EH (cell line): ENCODE measurements around the gene SORCS2.
A peak's percentile ranks its signal among the peaks of the same experiment; 100 is the strongest.

Source experiments
- DNase-seq: peaks from one replicate; pipeline ENCODE4 v3.0.0-alpha.2; 2015; ENCODE audit warnings: low read depth

SORCS2 gene

DNA sequence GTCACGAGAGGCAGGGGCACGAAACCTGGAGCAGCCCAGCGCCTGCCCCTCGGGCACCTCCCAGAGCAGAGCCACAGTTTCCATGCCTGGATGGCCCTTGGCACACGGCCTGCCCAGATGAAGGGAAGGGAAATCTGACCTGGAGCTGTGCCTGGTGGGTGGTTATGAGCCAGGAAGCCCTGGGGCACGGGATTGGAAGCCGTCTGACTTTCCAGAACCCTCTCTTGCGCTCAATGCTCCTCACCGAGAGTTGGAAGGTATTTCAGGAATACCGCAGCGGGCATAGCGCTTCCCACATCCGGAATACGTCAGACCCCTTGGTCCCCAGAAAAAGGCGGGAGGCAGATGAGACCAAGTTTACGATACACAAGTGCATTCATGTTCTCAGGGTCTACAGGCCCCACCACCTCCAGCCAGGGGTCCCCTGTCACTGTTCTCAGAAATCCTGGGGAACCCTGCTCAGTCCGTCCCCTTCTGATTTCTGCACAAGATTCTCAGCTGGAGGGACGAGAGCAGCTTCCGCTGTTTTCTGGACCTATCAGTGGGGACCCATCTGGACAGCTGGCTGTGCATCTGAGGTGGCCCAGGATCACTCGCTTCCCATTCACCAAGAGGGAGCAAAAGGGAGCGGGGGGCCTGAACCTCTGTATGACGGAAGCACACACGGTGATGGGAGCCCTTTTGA lies 574.5 kb downstream of the SORCS2 start:
- no peak for DNase-seq

DNA sequence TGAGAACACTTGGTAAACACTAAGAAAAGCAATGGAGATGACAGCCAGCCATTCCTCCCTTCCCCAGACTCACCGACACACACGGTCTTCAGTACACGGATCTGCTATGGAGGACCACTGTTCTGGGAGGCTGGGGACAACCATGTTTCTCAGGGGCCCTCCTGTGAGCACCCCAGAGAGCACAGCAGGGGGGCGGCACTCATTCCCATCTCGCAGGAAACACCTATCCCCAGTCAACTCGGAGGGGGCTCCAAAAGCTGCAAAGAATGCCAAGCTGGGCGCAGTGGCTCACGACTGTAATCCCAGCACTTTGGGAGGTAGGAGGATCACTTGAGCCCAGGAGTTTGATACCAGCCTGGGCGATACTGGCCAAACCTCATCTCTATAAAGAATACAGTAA lies 575.2 kb downstream of the SORCS2 start:
- DNase-seq = no peak

DNA sequence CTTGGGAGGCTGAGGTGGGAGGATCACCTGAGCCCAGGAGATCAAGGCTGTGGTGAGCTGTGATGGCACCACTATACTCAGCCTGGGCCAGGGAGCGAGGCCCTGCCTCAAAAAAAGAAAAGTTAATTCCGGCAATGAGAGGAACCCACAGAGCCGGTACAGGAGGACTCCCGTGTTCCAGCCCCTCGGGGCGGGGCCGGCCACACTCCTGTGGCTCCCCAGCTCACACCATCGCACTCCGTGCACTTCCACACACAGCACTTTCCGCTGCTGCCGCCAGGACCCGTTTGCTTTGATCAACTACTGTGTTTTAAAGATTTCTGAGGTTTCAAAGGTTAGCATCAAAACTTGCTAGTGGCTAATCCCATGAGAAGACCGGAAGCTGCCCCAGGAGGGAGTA lies 575.6 kb downstream of the SORCS2 start:
- no peak for DNase-seq

DNA sequence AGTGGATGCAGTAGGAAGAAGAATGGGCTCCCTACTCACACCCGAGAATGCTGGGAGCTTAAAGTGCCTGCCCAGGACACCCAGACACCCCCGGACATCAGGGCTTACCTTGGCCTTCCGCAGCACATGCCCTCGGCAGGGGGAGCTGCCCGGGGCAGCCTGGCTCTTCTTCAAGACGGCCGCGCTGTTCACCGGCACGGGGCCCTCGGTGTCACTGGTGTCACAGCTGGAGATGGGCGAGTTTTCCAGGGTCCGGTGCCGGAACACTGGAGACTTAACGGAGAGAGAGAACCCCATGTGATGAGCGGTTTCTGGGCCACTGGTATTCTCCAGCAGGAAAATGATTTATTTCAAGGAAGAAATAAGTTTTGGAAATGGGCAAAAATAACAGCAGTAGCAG lies 576.4 kb downstream of the SORCS2 start:
- DNase-seq = no peak

DNA sequence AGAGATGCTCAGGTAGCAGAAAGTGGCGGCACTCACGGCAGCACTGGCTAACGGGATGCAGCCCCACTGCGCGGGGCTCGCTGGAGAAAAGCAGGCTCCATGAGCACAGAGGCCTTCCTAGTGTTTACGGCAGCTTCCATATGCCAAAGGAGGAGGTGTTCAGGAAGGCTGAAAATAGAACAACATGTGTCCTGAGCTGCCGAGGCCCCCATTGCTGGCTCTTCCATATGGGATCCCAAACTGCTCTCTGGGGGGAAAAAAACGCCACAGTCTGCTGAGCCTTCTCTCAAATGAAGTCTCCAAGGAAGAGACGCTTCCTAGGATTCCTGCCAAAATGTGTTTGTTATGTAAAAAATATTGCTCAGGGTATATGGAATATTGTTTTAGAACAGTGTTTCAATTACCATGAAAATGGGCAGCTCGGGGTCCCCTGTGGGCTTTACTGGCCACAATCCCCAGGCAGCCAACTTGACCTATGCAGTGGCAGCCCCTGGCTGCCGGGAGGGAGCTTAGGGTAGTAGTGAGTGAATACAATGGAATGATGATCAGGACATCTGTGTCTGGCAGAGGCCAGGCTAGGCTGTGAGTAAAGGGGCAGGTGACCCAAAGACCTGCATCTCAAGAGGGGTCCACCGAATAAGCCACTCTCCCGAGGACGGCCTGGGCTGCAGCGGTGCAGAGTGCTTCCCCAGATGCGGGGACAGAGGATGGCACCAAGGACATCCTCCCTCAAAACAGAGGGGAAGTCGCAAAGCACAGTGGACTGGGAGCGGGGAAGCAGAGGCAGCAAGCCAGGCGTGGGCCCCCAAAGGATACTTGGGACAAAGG lies 577.3 kb downstream of the SORCS2 start:
- no peak for DNase-seq

DNA sequence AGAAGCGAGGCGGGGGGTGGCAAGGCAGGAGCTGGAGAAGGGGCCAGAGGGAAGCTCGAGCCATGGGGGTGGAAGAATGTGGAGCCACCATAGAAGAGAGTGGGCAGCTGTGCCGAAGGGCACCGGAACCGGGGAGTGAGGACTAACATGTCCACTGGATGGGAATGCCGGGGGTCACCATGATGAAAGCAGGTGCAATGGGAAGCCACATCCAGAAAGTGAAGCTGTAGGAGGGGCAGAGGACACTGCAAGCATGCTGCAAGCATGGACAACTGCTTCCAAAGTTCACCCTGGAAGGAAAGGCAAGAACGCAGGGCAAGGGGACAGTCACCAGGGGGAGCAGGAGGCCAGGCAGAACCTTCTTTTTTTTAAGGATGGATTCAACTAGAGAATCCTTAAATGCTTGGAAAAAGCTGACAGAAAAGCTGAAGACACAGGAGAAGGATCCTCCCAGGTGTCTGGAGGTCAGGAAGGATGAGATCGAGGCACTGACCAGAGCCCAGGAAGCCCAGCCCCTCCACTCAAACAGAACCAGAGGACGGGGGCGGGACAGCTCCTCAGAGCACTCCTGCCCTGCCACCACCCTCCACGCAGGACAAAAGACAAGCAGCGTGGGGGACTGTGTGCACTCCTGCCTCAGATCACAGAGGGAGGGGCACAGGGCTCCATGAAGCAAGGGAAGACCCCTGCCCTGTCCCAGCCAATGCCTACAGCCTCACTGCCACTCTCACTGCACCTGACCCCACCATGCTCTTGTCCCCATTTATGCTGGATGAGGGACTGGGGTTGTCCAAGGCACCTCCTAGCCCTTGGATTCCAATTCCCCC lies 578.1 kb downstream of the SORCS2 start:
- DNase-seq = peak; percentile 42

DNA sequence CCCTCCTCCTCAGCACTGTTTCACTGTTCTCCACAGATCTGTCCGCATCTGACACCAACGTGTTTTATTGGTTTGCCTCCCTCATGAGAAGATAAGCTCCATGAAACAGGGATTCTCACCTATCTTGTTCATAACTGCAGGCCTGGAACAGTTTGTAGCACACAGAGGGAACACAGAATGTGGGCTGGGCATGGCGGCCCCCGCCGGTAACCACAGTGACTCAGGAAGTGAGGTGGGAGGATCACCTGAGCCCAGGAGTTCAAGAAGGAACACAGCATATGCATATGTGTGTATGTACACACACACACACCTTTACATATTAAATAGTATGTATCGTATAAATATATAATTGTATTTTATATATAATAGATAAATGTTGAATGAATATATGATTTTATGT lies 578.7 kb downstream of the SORCS2 start:
- DNase-seq = no peak

DNA sequence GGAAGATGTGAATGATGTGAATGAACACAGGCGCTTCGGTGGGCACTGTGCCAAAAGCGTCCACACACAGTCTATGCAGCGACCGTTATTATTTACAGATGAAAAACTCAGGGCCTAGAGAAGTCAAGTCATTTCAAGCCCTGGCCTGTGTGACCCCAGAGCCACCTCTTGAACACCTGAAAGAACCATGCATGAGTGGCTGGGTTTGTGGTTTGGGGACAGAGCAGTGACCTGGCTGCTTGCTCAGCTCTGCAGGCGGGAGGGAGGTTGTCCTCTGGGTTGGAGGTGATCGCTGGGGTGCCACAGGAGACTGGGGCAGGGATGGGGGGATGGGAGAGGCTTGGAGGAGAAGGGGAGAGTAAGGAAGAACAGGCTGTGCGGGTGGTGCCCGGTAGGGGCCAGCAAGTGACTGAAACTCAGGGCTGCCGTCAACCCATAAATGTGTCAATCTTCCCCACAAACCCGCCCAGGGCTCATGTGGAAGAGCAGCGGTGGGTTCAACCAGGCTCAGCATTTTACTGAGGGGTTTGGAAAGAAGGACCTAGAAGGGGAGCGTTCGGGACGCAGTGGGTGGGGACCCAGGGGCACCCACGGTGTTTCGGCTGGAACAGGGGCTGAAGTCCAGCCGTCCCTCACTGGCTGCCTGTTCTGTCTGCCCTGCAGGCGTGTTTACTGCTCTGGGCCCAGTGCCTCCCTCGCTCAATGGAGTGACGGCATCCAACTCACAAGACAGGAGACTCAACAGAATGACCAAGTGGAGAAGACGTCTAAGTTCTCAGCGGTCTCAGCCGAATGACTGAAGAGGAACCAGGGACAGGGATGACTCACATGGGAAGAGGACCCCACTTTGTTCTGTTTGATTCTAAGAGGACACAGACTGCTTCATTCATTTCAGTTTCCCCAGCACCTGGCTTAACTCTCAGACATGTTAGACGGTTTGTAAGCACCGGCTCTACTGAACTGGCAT lies 579.5 kb downstream of the SORCS2 start:
- DNase-seq = no peak

DNA sequence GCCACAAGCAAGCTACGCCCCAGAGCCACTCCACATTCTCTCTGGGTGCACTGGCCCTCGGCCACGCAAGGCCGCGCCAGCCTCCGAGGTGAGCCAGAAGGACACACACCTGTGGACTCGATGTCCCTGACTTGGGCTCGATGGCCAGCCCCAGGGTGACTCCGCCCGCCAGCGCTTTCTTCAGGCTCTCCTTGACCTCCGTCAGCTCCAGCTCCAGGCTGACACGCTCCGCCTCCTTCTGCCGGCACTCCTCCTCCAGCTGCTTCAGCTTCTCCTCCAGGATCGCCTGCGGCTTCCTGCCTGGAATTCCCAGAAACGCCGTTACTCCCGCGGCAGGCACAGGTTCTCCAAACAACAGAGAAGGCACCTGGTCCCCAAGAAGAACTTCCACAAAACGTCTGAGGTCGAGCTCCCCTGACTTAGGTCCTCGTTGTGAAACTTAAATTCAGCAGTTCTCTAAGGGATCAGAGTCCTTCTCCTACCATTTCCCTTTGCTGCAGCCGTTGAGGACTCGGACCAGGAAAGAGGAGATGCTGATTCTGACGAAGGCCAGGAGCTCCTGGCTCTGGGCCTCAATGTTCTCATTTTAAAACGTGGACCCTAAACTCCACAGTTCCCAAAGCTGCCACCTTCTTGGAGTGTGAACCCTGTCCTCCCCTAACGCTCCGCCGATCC lies 580.5 kb downstream of the SORCS2 start:
- peak; percentile 37 for DNase-seq

DNA sequence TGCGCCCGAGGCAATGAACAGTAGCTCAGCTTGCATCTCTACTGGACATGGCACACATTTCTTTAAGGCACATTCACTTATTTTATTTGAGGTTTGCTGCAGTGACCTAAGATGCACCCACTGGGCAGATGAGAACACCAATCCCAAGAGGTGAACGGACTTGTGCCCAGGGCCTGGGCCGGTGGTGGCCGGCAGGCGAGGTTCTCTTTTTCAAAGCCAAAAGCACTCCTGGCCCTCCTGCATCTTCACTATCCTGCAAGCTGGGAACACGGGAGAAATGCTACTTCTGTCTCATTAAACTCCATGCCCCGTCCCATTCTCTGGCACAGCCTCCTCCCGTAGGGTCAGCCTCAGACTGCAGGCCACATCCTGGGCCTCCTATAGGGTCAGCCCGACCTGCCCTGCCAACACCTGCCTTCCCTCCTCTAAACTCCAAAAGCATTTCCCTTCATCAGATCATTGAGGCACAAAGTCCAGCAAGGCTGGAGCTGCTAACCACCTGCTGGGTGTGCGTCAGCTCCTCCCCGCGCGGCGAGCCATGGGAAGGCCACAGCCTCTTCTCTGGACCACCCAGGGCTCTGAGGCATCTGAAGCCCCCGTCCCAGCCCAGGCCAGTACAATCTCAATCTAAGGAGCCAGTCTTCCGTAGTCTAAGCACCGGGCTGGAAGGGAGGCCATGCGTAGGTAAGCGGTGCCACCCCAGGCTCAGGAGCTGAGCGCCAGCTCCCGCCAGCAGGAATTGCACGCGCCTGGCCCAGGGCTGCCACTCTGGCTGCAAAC lies 581.3 kb downstream of the SORCS2 start:
- DNase-seq = no peak

DNA sequence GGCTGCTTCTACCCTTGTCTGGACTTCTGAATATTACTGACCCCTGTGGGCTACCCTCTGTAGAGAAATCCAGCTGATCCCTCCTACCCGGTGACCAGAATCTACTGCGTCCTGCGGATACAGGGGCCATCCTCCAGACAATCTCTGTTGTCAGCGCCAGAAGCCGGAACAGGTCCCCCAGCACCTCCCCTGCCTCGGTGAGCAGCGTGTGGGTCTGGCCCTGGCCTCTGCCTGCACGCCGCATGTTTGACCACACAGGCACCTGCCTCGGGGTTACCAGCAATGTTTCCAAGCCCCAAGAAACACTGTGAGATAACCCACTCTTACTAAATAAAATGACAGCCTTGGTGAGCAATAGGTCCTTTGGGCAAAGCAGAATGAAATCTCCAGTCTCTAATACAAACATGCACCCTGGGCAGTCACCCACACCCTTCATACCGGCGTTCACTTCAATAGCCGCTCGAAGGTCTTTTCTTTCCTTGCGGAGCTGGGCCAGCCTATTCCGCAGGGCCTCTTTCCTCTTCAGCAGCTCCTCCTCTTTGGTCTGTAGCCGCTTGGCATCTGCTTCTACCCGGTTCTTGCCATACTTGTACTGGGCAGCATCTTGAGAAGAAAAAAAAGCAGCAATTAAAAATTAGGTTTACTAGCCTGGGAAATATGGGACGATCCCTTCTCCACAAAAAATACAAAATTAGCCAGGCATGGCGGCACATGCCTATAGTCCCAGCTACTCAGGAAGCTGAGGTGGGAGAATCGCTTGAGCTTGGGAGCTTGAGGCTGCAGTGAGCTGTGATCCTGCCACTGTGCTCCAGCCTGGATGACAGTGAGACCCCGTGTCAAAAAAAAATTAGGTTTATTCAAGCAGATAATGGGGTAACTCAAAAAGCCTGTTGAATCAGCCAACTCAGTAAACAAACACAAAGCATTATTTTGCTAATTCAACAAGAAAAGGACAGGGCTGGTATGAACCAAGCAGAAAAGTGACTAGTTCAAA lies 582.3 kb downstream of the SORCS2 start:
- DNase-seq = no peak

DNA sequence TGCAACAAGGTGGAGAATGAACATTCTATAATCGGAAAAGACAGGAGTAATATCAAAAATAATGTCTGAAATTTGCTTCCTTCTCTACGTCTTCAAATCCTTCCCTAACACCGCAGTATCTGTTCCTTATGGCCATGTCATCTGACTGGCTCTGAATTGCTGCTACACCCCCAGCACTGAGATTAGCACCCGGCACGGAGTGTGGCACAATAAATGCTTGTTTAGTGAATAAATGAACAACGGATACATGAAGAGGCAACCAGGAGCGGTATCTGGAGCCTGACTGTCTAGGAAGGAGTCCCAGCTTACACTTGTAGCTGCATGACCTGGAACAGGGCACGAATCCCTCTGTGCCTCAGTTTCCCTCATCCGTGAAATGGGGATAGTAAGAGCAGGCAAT lies 583.1 kb downstream of the SORCS2 start:
- DNase-seq = no peak

DNA sequence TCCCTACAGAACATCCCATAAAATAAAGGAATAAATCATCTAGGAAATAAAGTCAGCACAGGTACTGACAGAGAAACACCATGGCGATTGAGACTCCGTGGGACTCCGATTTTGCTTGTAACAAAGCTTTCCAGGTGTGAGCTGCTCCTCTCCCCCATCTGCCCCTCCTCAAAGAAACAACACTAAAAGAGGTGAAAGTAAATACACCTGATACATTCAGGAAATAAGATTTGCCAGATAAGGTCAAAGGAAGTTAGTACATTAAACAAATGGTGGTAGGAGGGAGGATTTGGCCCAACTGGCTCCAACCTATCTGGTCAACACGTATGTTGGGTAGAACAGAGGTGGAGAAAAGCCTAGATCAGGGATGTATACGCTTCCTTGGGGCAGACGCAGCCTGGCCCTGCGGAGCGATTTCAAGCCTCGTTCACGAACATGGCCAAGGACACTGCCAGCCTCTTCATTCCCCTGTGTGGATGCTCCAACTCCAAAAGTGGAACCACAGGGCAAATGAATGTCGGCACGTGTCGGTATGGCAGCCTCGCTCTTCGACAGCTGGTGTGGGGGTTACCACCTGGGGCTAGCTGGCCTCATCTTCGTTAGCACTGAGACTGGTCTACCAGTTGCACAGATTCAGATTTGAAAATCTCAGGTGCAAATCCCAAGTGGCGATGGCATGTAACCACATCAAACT lies 584.8 kb downstream of the SORCS2 start:
- DNase-seq = no peak

DNA sequence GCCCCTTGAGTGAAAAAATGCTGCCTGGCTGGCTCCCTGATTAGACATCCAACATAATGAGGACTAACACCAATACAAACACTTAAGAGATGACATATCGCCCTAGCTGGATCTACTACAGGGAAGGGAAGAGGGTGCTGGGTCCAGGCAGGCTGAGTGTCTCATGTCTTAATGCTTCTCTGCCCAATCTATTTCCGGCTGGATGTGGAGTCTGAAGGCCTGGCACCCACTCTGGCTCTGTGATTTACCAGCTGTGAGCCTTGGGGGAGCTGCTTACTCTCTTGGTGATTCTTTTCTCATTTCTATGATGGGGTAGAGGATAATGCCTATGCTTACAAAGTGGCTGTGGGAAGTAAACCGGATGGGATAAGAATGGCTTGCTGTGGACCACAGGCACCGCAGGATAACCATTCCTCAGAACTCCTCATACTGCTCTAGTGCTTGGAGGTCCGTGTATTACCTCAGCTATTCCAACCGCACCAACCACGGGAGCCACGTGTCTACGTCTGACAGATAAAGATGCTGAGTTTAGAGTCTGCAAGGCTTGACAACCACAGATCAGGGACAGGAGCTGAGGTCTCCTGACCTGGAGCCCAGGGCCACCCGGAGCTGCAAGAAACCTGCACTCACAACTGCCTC lies 585.7 kb downstream of the SORCS2 start:
- DNase-seq = no peak

DNA sequence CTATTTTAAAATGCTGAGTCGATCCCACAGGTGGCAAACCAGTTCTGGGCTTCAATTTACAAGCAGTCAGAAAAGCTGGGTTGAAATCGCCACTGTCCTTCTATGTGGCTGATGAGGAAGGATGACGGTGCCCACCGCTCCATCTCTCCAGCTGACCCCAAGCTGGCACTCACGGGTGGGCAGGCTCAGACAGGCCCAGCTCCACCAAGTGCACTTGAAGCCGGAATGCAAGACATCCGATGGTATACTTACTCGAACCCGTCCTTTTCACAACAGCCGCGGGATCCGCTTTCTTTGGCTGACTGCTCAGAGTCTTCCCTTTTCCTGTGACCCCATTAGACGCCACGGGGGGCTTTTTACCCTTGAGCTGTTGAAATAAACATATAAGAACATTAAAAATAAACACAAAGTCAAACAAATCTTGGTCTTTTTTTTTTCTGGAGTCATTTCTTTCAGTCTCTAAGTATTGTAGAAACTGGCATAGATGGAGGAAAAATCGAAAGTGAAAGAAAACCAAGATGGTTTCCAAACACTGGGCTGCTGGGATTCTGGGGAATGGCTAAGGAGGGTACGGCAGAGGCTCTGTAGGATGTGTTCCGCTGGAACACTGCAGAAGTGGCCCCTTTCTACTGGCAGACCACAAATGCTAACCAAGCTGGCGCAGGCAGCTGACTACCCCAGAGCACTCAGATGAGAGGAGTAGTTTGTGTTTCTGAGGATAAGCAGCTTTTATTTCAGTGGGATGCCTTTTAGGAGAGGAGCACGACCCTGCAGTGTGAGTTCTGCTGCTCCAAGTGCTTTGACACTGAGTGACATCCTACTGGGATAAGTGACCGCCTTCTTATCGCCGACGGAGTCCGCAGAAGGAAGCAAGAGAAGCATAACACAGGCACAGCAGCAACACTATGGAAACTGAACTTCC lies 586.4 kb downstream of the SORCS2 start:
- DNase-seq = no peak

DNA sequence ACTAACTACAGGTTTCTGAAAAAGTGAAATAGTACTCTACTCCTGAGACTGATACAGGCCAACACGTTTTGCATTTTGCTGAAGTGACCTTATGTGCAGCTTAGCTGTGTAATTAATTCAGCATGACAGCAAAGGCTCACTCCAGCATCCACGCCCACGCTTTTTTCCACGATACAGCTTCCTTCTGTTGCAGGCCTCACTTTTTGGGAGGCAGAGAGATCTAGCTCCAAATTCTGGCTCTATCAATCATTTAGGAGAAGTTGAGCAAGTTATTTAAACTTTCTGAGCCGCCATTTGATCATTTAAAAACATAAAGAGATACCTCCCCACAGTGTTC lies 587.1 kb downstream of the SORCS2 start:
- no peak for DNase-seq
